ENCODE data around the gene SEPTIN3. TPM values are rescaled to one million over a fixed set of nuclear protein-coding genes. Genes with fewer than 3 reads are reported as not detected.

SEPTIN3 gene
- 1 to 10 TPM in 2 of 3 donors, under 1 TPM in 1; 0.16 to 2.2 (median 1.6) TPM for total RNA-seq

- H3K27me3 ChIP-seq = peaks cover 0 to 8% of the 10 kb centered on the region in 2 donors
- H3K36me3 ChIP-seq = no peaks in the 10 kb centered on the region
- no peak for TF ChIP-seq POLR2A (IDR thresholded peaks at IDR 0.05)
- TF ChIP-seq POLR2AphosphoS5 (IDR thresholded peaks at IDR 0.05) = no peak
- H3K27ac ChIP-seq = no peak within 1 kb of the TSS
- peak within 1 kb of the TSS in 2 of 3 donors; percentile 3 to 18 for H3K4me3 ChIP-seq
- H3K9me3 ChIP-seq = no peaks in the 10 kb centered on the region
- H3K4me1 ChIP-seq = no peaks in the 10 kb centered on the region
- DNase-seq (ENCODE audit: low spot score in 2 of 2) = no peak
- intact Hi-C loops (cut with DNase I; ENCODE audit: low total_unique reads) = no loop called here
Observed at GRCh38 chr22:41969110-41969646, at the start of gene SEPTIN3. Gene SEPTIN3, plus strand, starts transcription at chr22:41969443. Its CDS starts 2,050 bp downstream, at chr22:41971493.

GRCh38 chr22:41920271-41920976 is 48.8 kb upstream of the SEPTIN3 start:
- DNase-seq (ENCODE audit: low spot score in 2 of 2) = no peak
- Histone ChIP-seq H3K27ac (peak overlapping the region in 1 of 2 donors; percentile 2), H3K36me3 (no peaks in the 10 kb centered on the region), H3K9me3 (no peaks in the 10 kb centered on the region), H3K27me3 (peaks cover 6 to 25% of the 10 kb centered on the region in 2 donors), H3K4me1 (peaks cover 0 to 4% of the 10 kb centered on the region in 2 donors), H3K4me3 (peak overlapping the region; percentile 33 to 83 (median 61))
- TF ChIP-seq POLR2AphosphoS5 (IDR thresholded peaks at IDR 0.05) (no peak), POLR2A (IDR thresholded peaks at IDR 0.05) (no peak), CTCF (IDR thresholded peaks at IDR 0.05) (no peak)
- intact Hi-C loops (cut with DNase I; ENCODE audit: low total_unique reads) = no loop called here

- intact Hi-C loops (cut with DNase I; ENCODE audit: low total_unique reads) = no loop called here
- Histone ChIP-seq H3K4me3 (no peak overlapping the region), H3K9me3 (no peaks in the 10 kb centered on the region), H3K27me3 (peaks cover 14 to 21% of the 10 kb centered on the region in 2 donors), H3K4me1 (peaks cover 0 to 4% of the 10 kb centered on the region in 2 donors), H3K27ac (no peak overlapping the region), H3K36me3 (no peaks in the 10 kb centered on the region)
- TF ChIP-seq POLR2A (IDR thresholded peaks at IDR 0.05) (no peak), POLR2AphosphoS5 (IDR thresholded peaks at IDR 0.05) (no peak), CTCF (IDR thresholded peaks at IDR 0.05) (no peak)
- DNase-seq (ENCODE audit: low spot score in 2 of 2) = no peak
Observed at GRCh38 chr22:41922328-41922727, 46.9 kb upstream of the SEPTIN3 start.

- DNase-seq (ENCODE audit: low spot score in 2 of 2) = no peak
- Histone ChIP-seq H3K4me1 (peaks cover 0 to 4% of the 10 kb centered on the region in 2 donors), H3K36me3 (no peaks in the 10 kb centered on the region), H3K9me3 (no peaks in the 10 kb centered on the region), H3K4me3 (no peak overlapping the region), H3K27me3 (peaks cover 8 to 15% of the 10 kb centered on the region in 2 donors), H3K27ac (no peak overlapping the region)
- intact Hi-C loops (cut with DNase I; ENCODE audit: low total_unique reads) = no loop called here
- no peak for TF ChIP-seq POLR2AphosphoS5 (IDR thresholded peaks at IDR 0.05)
- no peak for TF ChIP-seq POLR2A (IDR thresholded peaks at IDR 0.05)
- TF ChIP-seq CTCF (IDR thresholded peaks at IDR 0.05) = no peak
Observed at GRCh38 chr22:41922940-41923594, 46.2 kb upstream of the SEPTIN3 start.

GRCh38 chr22:41923595-41924276 is 45.5 kb upstream of the SEPTIN3 start:
- Histone ChIP-seq H3K9me3 (no peaks in the 10 kb centered on the region), H3K27me3 (peaks cover 8 to 15% of the 10 kb centered on the region in 2 donors), H3K4me3 (no peak overlapping the region), H3K4me1 (peaks cover 0 to 4% of the 10 kb centered on the region in 2 donors), H3K36me3 (no peaks in the 10 kb centered on the region), H3K27ac (no peak overlapping the region)
- no peak for DNase-seq (ENCODE audit: low spot score in 2 of 2)
- intact Hi-C loops (cut with DNase I; ENCODE audit: low total_unique reads) = no loop called here
- TF ChIP-seq CTCF (IDR thresholded peaks at IDR 0.05) = no peak
- no peak for TF ChIP-seq POLR2A (IDR thresholded peaks at IDR 0.05)
